GM12864 (cell line): ENCODE measurements around the gene FITM1.

ENCODE experiments used
- DNase-seq: peaks from one replicate; pipeline ENCODE4 v3.0.0-alpha.2; 2011; ENCODE audit warnings: low read depth
- H3K4me3 ChIP-seq: 2 replicates; pipeline ENCODE4 v1.5.1; 2011; ENCODE audit warnings: mild to moderate bottlenecking, low read depth, low read length, control low read depth
- TF ChIP-seq, protein P1 (sequence below): IDR thresholded peaks from 2 replicates; pipeline ENCODE4 v1.5.1; 2011; ENCODE audit warnings: low read depth, mild to moderate bottlenecking, moderate library complexity, low read length, control low read depth, inconsistent platforms; ENCODE audit errors: missing control alignments

FITM1 gene

DNA sequence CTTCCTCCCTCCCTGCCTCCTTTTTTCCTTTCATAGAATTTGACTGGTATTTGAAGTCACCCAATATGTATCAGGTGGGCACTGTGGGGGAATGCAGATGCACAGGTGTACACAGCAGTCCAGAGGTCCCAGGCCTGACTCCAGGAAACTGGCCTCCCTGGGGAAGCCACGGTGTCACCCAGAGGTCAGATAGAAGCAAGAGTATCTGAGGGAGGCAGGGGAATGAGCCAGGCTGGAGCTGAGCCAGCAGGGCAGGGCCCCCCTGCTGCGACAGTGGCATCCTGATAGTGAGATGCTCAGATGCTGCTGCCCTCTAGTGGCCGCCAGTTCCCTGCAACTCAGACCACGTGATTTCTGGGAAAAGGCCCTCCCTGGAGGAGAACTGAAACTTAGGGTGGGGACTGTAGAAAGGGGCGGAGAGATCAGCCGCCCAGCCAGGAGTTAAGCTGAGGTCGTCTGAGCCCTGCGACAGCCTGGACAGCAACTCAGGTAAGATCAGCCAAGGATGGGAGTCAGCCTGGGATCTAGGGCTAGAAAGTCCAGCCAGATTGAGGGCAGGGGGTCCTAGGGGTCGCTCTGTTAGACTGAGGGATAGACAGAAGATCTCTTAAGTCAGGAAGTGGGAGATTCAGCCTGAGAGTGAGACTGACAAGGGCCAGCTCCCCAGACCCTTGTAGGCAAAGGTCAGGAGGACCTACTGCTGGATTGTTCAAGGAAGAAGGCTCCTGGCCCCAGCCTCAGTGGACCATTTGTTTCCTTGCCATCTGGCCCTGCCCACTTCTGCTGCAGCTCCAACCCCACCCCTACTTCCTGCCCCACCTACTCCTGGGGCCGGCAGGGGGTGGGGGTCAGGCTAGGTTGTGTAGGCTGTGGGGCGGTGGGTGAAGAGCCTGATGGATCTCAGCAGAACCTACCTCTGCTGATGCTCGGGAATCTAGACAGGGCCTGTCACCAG is 30.7 kb downstream of the FITM1 start, which contains the start of gene IRF9:
Gene IRF9 (plus strand): TSS at position 416 of the 955 bp plus-strand sequence. CDS start 880 bp downstream, outside the sequence.
- peak within 1 kb of the TSS; percentile 81 for H3K4me3 ChIP-seq
- DNase-seq, result peak; percentile 94
- TF ChIP-seq, protein P1, sequence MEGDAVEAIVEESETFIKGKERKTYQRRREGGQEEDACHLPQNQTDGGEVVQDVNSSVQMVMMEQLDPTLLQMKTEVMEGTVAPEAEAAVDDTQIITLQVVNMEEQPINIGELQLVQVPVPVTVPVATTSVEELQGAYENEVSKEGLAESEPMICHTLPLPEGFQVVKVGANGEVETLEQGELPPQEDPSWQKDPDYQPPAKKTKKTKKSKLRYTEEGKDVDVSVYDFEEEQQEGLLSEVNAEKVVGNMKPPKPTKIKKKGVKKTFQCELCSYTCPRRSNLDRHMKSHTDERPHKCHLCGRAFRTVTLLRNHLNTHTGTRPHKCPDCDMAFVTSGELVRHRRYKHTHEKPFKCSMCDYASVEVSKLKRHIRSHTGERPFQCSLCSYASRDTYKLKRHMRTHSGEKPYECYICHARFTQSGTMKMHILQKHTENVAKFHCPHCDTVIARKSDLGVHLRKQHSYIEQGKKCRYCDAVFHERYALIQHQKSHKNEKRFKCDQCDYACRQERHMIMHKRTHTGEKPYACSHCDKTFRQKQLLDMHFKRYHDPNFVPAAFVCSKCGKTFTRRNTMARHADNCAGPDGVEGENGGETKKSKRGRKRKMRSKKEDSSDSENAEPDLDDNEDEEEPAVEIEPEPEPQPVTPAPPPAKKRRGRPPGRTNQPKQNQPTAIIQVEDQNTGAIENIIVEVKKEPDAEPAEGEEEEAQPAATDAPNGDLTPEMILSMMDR, result peak; percentile 92

DNA sequence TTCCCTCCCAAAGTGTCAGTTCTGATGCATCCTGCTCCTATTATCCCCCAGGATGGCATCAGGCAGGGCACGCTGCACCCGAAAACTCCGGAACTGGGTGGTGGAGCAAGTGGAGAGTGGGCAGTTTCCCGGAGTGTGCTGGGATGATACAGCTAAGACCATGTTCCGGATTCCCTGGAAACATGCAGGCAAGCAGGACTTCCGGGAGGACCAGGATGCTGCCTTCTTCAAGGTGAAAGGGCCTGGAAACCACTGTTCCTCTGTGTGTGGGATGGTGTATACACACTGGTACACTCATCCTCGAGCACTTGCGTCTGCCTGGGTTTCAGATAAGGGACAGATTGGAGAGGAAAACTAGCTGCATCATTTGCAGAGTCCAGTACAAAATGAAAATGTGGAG is 31.6 kb downstream of the FITM1 start:
- H3K4me3 ChIP-seq, result peak overlapping the region; percentile 81
- TF ChIP-seq, protein P1, result no peak
- no peak for DNase-seq

DNA sequence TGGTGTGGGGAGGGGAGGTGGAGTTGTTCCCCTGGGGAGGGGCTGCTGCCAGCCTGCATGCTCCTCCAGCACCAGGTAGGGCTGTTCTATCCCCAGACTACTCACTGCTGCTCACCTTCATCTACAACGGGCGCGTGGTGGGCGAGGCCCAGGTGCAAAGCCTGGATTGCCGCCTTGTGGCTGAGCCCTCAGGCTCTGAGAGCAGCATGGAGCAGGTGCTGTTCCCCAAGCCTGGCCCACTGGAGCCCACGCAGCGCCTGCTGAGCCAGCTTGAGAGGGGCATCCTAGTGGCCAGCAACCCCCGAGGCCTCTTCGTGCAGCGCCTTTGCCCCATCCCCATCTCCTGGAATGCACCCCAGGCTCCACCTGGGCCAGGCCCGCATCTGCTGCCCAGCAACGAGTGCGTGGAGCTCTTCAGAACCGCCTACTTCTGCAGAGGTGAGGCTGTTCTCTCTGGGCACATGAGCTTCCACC is 34.1 kb downstream of the FITM1 start:
- TF ChIP-seq, protein P1, result no peak
- no peak overlapping the region for H3K4me3 ChIP-seq
- no peak for DNase-seq

DNA sequence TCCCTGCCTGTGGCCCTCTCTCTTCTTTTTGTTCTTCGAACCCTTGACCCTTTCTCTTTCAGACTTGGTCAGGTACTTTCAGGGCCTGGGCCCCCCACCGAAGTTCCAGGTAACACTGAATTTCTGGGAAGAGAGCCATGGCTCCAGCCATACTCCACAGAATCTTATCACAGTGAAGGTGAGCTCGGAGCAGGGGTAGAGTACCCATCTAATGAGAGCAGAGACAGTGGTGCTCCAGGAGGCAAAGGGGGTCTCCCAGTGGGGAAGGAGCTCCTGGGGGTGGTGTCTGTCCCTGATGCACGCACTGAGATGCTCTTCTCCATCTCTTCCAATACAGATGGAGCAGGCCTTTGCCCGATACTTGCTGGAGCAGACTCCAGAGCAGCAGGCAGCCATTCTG is 35.3 kb downstream of the FITM1 start:
- H3K4me3 ChIP-seq, result no peak overlapping the region
- DNase-seq, result no peak
- TF ChIP-seq, protein P1, result no peak

DNA sequence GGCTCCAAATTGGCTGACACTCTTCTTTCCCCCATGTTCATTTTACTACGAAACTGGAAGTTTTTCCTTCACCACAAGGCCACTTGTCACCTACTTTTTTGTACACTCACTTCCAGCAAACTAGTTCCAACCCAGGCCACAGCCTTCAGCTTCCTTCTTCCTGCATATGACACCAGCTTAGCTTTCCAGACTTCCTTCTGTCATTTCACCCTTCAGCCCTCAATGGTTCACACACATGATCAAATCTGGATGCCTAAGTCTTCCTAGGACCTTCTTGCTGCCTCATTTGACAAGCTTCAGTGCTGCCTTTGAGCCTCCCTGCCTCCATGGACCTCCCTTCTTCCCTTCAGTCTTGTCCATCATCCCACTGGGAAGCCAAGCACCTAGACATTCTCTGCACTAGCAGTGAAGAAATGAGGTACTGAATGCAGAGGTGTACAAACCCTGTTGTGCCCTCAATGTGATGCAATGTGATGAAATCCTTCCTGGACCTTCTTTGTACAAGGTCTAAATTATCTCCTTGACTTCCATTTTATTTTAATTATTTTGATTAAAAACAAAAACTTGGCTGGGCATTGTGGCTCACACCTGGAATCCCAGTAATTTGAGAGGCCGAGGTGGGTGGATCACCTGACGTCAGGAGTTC is 37.1 kb downstream of the FITM1 start:
- TF ChIP-seq, protein P1, result no peak
- H3K4me3 ChIP-seq, result no peak overlapping the region
- no peak for DNase-seq

DNA sequence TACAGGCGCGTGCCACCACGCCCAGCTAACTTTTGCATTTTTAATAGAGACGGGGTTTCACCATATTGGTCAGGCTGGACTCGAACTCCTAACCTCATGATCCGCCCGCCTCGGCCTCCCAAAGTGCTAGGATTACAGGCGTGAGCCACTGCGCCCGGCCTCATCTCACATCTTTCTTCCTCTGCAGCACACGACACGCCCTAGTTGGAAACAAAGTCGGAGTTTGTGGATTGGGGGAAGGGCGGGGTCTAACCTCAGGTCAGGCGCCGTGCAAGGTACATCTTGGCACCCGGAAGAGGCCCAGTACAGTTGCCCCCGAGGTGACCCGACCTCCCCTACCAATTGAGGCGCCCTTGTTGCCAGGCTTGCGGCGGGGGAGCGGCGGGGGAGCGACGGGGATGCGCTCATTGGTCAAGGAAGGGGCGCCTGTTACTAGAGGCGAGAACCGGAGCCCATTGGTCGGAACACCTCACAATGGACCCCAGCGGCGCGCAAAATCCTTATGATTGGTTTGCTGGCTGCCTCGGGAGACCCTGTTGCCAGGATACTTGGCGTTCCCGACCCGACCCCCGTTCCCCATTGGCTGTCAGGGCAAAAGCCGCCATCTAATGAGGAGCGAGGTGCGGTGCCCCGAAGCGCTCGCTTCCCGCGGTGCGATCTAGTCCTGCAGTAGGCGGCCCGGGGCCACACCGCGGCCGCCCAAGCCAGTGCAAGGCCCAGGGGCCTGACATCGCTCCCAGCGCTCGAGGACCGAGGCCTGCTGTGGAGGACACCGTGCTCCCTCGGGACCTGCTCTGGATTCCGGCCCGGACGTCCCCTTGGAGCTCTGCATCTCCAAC is 41.2 kb downstream of the FITM1 start, which contains the start of gene REC8:
Gene REC8 (plus strand): TSS at position 659 of the 839 bp plus-strand sequence. CDS start 473 bp downstream, outside the sequence.
- TF ChIP-seq, protein P1, result no peak
- H3K4me3 ChIP-seq, result peak within 1 kb of the TSS; percentile 65
- DNase-seq, result peak; percentile 80
